ENCODE data around the gene ATP9A.

DNA sequence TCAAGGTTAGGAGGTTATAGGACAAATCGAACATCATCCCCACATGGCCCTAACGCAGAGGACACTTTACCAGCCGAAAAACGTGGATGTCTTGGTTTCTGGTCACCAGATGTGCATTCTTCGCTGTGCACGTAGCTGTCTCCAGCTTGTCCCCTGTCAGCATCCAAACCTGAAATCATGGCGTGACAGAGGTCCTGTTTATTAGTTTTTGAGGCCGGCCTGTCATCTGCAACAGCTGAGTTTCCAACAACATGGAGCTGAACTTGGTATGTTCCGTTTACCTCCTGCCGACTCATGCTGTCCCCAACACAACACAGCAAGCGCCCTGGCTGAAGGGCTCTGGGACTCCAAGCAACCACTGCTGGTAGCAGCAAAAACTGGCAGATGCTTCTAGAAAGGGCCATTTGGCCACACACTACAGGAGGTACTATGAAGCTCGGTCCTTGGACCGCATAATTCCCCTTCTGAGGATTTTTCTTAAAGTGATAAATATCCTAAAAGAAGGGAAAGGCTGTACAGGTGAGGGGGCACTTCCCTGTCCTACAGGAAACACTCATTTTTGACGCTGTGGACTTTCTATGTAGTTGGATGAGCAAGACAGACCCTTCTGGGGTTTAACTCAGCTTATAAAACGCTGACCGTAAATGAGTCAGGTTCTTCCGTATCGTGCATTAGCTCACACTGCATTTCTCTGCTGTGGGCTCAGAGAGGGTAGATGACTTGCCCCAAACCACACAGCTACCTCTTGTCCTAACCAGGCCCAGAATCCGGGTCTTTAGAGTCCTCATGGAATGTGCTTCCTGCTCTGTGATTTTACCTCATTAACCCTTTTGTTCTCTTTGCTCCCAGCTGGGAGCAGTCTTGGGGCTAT is 146.0 kb downstream of the ATP9A start:
- TF ChIP-seq, protein P1, sequence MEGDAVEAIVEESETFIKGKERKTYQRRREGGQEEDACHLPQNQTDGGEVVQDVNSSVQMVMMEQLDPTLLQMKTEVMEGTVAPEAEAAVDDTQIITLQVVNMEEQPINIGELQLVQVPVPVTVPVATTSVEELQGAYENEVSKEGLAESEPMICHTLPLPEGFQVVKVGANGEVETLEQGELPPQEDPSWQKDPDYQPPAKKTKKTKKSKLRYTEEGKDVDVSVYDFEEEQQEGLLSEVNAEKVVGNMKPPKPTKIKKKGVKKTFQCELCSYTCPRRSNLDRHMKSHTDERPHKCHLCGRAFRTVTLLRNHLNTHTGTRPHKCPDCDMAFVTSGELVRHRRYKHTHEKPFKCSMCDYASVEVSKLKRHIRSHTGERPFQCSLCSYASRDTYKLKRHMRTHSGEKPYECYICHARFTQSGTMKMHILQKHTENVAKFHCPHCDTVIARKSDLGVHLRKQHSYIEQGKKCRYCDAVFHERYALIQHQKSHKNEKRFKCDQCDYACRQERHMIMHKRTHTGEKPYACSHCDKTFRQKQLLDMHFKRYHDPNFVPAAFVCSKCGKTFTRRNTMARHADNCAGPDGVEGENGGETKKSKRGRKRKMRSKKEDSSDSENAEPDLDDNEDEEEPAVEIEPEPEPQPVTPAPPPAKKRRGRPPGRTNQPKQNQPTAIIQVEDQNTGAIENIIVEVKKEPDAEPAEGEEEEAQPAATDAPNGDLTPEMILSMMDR (IDR thresholded peaks at IDR 0.05), result no peak
- no peak for TF ChIP-seq POLR2A (IDR thresholded peaks at IDR 0.05)
